Psoas muscle (tissue), 8 donors: Measurements from ENCODE around the gene URM1. TPM values are rescaled to one million over a fixed set of nuclear protein-coding genes. Genes with fewer than 3 reads are reported as not detected.

Source experiments
- ATAC-seq, 4 donors: fragments of 200-7000 bp; cut with Tn5 transposase; one replicate each; pipeline ENCODE4 v1.9.1; 2020; ENCODE audit warnings: moderate library complexity in 3 of 4, mild to moderate bottlenecking in 2 of 4
- DNase-seq, 2 donors: peaks; one replicate each; pipeline ENCODE4 v3.0.0-alpha.2; 2020
- H3K27ac ChIP-seq: fragments of 200-600 bp; one replicate; pipeline ENCODE4 v1.8.0; 2022
- H3K27me3 ChIP-seq, 3 donors: fragments of 200-600 bp in 1 of 3; one replicate each; pipeline versions ENCODE4 v1.6.1 to v1.8.0; 2013 to 2022; ENCODE audit warnings: low read length in 2 of 3, mild to moderate bottlenecking in 2 of 3, moderate library complexity in 1 of 3; ENCODE audit not compliant: insufficient read depth in 3 of 3
- H3K36me3 ChIP-seq, 2 donors: fragments of 200-600 bp in 1 of 2; one replicate each; pipeline versions ENCODE4 v1.6.1 to v1.8.0; 2013 to 2022; ENCODE audit warnings: low read depth in 1 of 2, mild to moderate bottlenecking in 1 of 2, moderate library complexity in 1 of 2; ENCODE audit not compliant: insufficient read depth in 1 of 2
- H3K4me1 ChIP-seq: fragments of 200-600 bp; one replicate; pipeline ENCODE4 v1.8.0; 2022
- H3K4me3 ChIP-seq: fragments of 200-600 bp; one replicate; pipeline ENCODE4 v1.8.0; 2022; ENCODE audit warnings: mild to moderate bottlenecking
- H3K9me3 ChIP-seq: fragments of 200-600 bp; one replicate; pipeline ENCODE4 v1.8.0; 2022
- WGBS, 3 donors: extraction: QIAGEN DNeasy Blood & Tissue Kit; methylation state at CpG; one replicate each; pipeline versions ENCODE4 v1.1.6 to v1.1.7; 2013; 5-methylcytosine and 5-hydroxymethylcytosine counted together
- intact Hi-C, 2 donors: fragments of 100-400 bp; cut with DNase I; formaldehyde crosslinking; loops; one replicate each; pipeline versions ENCODE4 v1.11.0 to v1.14.2; 2022
- long read RNA-seq, 2 donors: library from polyadenylated mRNA; unstranded; transcript quantifications; one replicate each; pipeline ENCODE4 v2.0.0, GENCODE V29; 2021
- polyA plus RNA-seq, 3 donors: library from polyadenylated mRNA; stranded (reverse); fragments of 200-250 nt; gene quantifications; one replicate each; pipeline ENCODE4 v1.2.3, GENCODE V29; 2013
- total RNA-seq, 4 donors: library from RNA; stranded (reverse); fragmentation: NEBNext Ultra II Directional in 2 of 4; extraction: Animal tissue kit (Norgen Biotek cat#: 25700) in 2 of 4; gene quantifications; one replicate each; pipeline versions ENCODE4 v1.2.1 to v1.2.4, GENCODE V29; 2021 to 2023
- TF ChIP-seq, protein P1 (sequence below): fragments of 200-600 bp; IDR thresholded peaks from one replicate; pipeline ENCODE4 v1.8.0; 2022; ENCODE audit warnings: antibody characterized with exemption
- donor health status: healthy with polysubstance abuse.
- donor health status: DM: no; HTN: no; CAD: no; lungs with moderate emphysema.
- donor health status: Bipolar disorder and iron deficiency.
- donor health status: healthy.
- donor health status: DM: yes; HTN: yes; CAD: no.
- donor health status: DM: no; HTN: no; CAD: no.
- donor health status: DM: no; HTN: no; CAD: no.
- donor health status: DM: yes; HTN: yes; CAD: no.

URM1 gene
- total RNA-seq (10 to 100 TPM; 34.5 to 58.7 (median 52.3) TPM), polyA plus RNA-seq (100 to 1,000 TPM in 1 of 3 donors, 10 to 100 TPM in 2; 57.9 to 111 (median 88.1) TPM)
- long read RNA-seq, donor 1, partial matches to known transcripts, result 0 of 8 reads
- long read RNA-seq, donor 1, other reads (novel, unspliced or antisense), result 2 of 8 reads
- long read RNA-seq, donor 2, transcript URM1-203 (5 exons, 2,650 nt), result major isoform, 22 of 34 reads
- long read RNA-seq, donor 2, partial matches to known transcripts, result 3 of 34 reads
- long read RNA-seq, donor 2, other reads (novel, unspliced or antisense), result 6 of 34 reads

- Histone ChIP-seq H3K27me3 (peaks cover 0 to under 1% (median 0%) of the 10 kb centered on the region in 3 donors), H3K4me3 (peak within 1 kb of the TSS; percentile 87), H3K9me3 (no peaks in the 10 kb centered on the region), H3K36me3 (peaks cover 0 to 34% of the 10 kb centered on the region in 2 donors), H3K27ac (peak within 1 kb of the TSS; percentile 94), H3K4me1 (peaks cover 15% of the 10 kb centered on the region)
- ATAC-seq (peak; percentile 96 to 98 (median 98)), DNase-seq (peak; percentile 97 to 98)
- WGBS, 3 donors, result 0 to 1% (median 0%) methylated on average over 52 to 55 of the region's 55 CpGs
- TF ChIP-seq, protein P1, sequence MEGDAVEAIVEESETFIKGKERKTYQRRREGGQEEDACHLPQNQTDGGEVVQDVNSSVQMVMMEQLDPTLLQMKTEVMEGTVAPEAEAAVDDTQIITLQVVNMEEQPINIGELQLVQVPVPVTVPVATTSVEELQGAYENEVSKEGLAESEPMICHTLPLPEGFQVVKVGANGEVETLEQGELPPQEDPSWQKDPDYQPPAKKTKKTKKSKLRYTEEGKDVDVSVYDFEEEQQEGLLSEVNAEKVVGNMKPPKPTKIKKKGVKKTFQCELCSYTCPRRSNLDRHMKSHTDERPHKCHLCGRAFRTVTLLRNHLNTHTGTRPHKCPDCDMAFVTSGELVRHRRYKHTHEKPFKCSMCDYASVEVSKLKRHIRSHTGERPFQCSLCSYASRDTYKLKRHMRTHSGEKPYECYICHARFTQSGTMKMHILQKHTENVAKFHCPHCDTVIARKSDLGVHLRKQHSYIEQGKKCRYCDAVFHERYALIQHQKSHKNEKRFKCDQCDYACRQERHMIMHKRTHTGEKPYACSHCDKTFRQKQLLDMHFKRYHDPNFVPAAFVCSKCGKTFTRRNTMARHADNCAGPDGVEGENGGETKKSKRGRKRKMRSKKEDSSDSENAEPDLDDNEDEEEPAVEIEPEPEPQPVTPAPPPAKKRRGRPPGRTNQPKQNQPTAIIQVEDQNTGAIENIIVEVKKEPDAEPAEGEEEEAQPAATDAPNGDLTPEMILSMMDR, result no peak
- intact Hi-C loops, result no loop called here
Measured at GRCh38 chr9:128370752-128371629, at the start of gene URM1. TSS of gene URM1 (plus strand) at chr9:128371374. CDS start at chr9:128371381, 7 bp downstream.

GRCh38 chr9:128321879-128322403 is 49.2 kb upstream of the URM1 start:
- H3K4me1 ChIP-seq, result peaks cover 20% of the 10 kb centered on the region
- H3K27ac ChIP-seq, result peak overlapping the region; percentile 88
- DNase-seq (no peak), ATAC-seq (peak in 2 of 4 donors; percentile 4 to 20)
- H3K4me3 ChIP-seq, result peak overlapping the region; percentile 76
- 1 to 2% (median 2%) methylated on average over 21 of the region's 21 CpGs for WGBS, 3 donors
- TF ChIP-seq, protein P1, result no peak
- H3K27me3 ChIP-seq, result no peaks in the 10 kb centered on the region
- peaks cover 0 to 67% of the 10 kb centered on the region in 2 donors for H3K36me3 ChIP-seq
- intact Hi-C loops, result no loop called here
- H3K9me3 ChIP-seq, result no peaks in the 10 kb centered on the region

GRCh38 chr9:128322404-128323211 is 48.6 kb upstream of the URM1 start, which contains the start of the genes COQ4 and TRUB2:
TSS of gene COQ4 (plus strand) at chr9:128322839. CDS start at chr9:128322859, 20 bp downstream.
TSS of gene TRUB2 (minus strand) at chr9:128322447. CDS start at chr9:128322408, 39 bp downstream.
- Histone ChIP-seq H3K4me3 (peak within 1 kb of the TSS; percentile 76), H3K9me3 (no peaks in the 10 kb centered on the region), H3K4me1 (peaks cover 20% of the 10 kb centered on the region), H3K36me3 (peaks cover 0 to 67% of the 10 kb centered on the region in 2 donors), H3K27ac (peak within 1 kb of the TSS; percentile 88), H3K27me3 (no peaks in the 10 kb centered on the region)
- DNase-seq (peak; percentile 94 to 96), ATAC-seq (peak; percentile 97 to 99 (median 99))
- intact Hi-C loops, result no loop called here
- 0 to 1% (median 1%) methylated on average over 66 to 83 of the region's 83 CpGs for WGBS, 3 donors
- TF ChIP-seq, protein P1, result no peak

- Histone ChIP-seq H3K9me3 (no peaks in the 10 kb centered on the region), H3K36me3 (peaks cover 0 to 68% of the 10 kb centered on the region in 2 donors), H3K4me1 (peaks cover 20% of the 10 kb centered on the region), H3K4me3 (peak overlapping the region; percentile 76), H3K27ac (peak overlapping the region; percentile 88), H3K27me3 (no peaks in the 10 kb centered on the region)
- no peak for DNase-seq
- TF ChIP-seq, protein P1, result no peak
- no peak for ATAC-seq
- intact Hi-C loops, result no loop called here
- WGBS, 3 donors, result 22 to 23% (median 22%) methylated on average over 16 of the region's 16 CpGs
Measured at GRCh38 chr9:128323212-128323730, 47.9 kb upstream of the URM1 start.
